Smooth muscle cell (in vitro differentiated cells): ENCODE data around the gene RNF135. TPM values are rescaled to one million over a fixed set of nuclear protein-coding genes. Genes with fewer than 3 reads are reported as not detected.

Source experiments
- DNase-seq: peaks from one replicate; lab custom pipeline; 2025; ENCODE audit not compliant: unreplicated experiment; lab: John Stamatoyannopoulos, UW
- H2AFZ ChIP-seq: fragments of 200-600 bp; sonication (generic); 2 replicates; pipeline ENCODE4 v1.6.0; 2016; ENCODE audit warnings: antibody characterized with exemption, low read depth, mild to moderate bottlenecking
- H3F3A ChIP-seq: fragments of 200-600 bp; sonication (generic); 2 replicates; pipeline ENCODE4 v1.6.0; 2017; ENCODE audit warnings: antibody characterized with exemption, low read depth
- H3K27ac ChIP-seq: fragments of 200-600 bp; sonication (generic); 2 replicates; pipeline ENCODE4 v1.5.1; 2016; ENCODE audit warnings: low read depth, mild to moderate bottlenecking
- H3K27me3 ChIP-seq: fragments of 200-600 bp; sonication (generic); 2 replicates; pipeline ENCODE4 v1.6.1; 2016; ENCODE audit warnings: low read depth, mild to moderate bottlenecking
- H3K36me3 ChIP-seq: fragments of 200-600 bp; sonication (generic); 2 replicates; pipeline ENCODE4 v1.5.1; 2016; ENCODE audit warnings: low read depth
- H3K4me1 ChIP-seq: fragments of 200-600 bp; sonication (generic); 2 replicates; pipeline ENCODE4 v1.5.1; 2016; ENCODE audit warnings: low read depth
- H3K4me2 ChIP-seq: fragments of 200-600 bp; sonication (generic); 2 replicates; pipeline ENCODE4 v1.6.0; 2016; ENCODE audit warnings: mild to moderate bottlenecking
- H3K4me3 ChIP-seq: fragments of 200-600 bp; sonication (generic); 2 replicates; pipeline ENCODE4 v1.5.1; 2016; ENCODE audit warnings: mild to moderate bottlenecking
- H3K79me2 ChIP-seq: fragments of 200-600 bp; sonication (generic); 2 replicates; pipeline ENCODE4 v1.6.0; 2016; ENCODE audit warnings: low read depth, mild to moderate bottlenecking
- H3K9ac ChIP-seq: fragments of 200-600 bp; sonication (generic); 2 replicates; pipeline ENCODE4 v1.6.0; 2016; ENCODE audit warnings: low read depth
- H3K9me3 ChIP-seq: fragments of 200-600 bp; sonication (generic); replicated peaks from 2 replicates; pipeline ENCODE4 v1.5.1; 2016; ENCODE audit warnings: low read depth
- H4K20me1 ChIP-seq: fragments of 200-600 bp; sonication (generic); 2 replicates; pipeline ENCODE4 v1.6.0; 2016; ENCODE audit warnings: low read depth
- WGBS: methylation state at CpG from one replicate; pipeline ENCODE4 v1.1.7; 2016; ENCODE audit warnings: low lambda C conversion rate; 5-methylcytosine and 5-hydroxymethylcytosine counted together
- polyA plus RNA-seq: library from polyadenylated mRNA; unstranded; fragments of >200 nt; fragmentation: Nextera tagmentation; extraction: Ambion mirVana; gene quantifications from 2 replicates; pipeline ENCODE4 v1.2.1, GENCODE V29; 2016
- total RNA-seq: library from RNA; depleted of rRNA; stranded (reverse); fragments of >200 nt; gene quantifications from 2 replicates; pipeline ENCODE4 v1.2.3, GENCODE V29; 2014
- TF ChIP-seq, protein P1 (sequence below): fragments of 200-600 bp; sonication (generic); IDR thresholded peaks from 2 replicates; pipeline ENCODE4 v1.5.1; 2017; ENCODE audit warnings: borderline replicate concordance, mild to moderate bottlenecking, antibody characterized with exemption; ENCODE audit not compliant: insufficient read depth, poor library complexity, severe bottlenecking

Gene RNF135
- total and polyA plus RNA-seq, 2 experiments from 2014 or later: 9.7 to 17.9 TPM

DNA sequence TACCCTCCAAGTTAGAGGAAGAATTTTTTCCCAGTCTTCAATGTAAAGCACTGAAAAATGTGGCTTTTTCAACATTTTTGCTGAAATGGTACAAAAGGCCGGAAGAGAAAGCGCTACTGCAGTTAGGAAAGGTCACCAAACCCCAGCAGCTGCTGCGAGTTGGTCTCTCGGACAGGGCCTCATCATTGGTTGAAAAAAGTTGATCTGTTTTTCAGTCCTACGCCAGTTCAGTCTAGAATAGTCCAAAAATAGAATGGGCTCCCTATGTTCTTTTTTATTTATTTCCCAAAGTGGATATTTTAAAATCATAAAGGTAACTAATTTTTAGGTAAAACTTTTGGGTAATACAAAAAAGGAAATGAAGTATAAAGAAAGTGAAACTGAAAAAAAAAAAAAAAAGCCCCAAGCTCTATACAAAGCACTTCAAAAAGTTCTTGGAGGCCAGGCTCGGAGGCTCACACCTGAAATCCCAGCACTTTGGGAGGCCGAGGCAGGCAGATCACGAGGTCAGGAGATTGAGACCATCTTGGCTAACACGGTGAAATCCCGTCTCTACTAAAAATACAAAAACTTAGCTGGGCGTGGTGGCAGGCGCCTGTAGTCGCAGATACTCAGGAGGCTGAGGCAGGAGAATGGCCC, 31.7 kb upstream of the RNF135 start:
- H4K20me1 ChIP-seq: no peaks in the 10 kb centered on the region
- no peak overlapping the region for H3K9ac ChIP-seq
- no peaks in the 10 kb centered on the region for H3F3A ChIP-seq
- no peak overlapping the region for H3K4me3 ChIP-seq
- H3K79me2 ChIP-seq: no peaks in the 10 kb centered on the region
- 94% methylated on average over 13 of the region's 13 CpGs for WGBS
- H3K27me3 ChIP-seq: no peaks in the 10 kb centered on the region
- no peaks in the 10 kb centered on the region for H3K9me3 ChIP-seq
- no peak for DNase-seq
- no peak overlapping the region for H3K27ac ChIP-seq
- no peaks in the 10 kb centered on the region for H3K36me3 ChIP-seq
- no peak overlapping the region for H2AFZ ChIP-seq
- no peaks in the 10 kb centered on the region for H3K4me1 ChIP-seq
- H3K4me2 ChIP-seq: no peak overlapping the region
- TF ChIP-seq, protein P1, sequence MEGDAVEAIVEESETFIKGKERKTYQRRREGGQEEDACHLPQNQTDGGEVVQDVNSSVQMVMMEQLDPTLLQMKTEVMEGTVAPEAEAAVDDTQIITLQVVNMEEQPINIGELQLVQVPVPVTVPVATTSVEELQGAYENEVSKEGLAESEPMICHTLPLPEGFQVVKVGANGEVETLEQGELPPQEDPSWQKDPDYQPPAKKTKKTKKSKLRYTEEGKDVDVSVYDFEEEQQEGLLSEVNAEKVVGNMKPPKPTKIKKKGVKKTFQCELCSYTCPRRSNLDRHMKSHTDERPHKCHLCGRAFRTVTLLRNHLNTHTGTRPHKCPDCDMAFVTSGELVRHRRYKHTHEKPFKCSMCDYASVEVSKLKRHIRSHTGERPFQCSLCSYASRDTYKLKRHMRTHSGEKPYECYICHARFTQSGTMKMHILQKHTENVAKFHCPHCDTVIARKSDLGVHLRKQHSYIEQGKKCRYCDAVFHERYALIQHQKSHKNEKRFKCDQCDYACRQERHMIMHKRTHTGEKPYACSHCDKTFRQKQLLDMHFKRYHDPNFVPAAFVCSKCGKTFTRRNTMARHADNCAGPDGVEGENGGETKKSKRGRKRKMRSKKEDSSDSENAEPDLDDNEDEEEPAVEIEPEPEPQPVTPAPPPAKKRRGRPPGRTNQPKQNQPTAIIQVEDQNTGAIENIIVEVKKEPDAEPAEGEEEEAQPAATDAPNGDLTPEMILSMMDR: no peak

DNA sequence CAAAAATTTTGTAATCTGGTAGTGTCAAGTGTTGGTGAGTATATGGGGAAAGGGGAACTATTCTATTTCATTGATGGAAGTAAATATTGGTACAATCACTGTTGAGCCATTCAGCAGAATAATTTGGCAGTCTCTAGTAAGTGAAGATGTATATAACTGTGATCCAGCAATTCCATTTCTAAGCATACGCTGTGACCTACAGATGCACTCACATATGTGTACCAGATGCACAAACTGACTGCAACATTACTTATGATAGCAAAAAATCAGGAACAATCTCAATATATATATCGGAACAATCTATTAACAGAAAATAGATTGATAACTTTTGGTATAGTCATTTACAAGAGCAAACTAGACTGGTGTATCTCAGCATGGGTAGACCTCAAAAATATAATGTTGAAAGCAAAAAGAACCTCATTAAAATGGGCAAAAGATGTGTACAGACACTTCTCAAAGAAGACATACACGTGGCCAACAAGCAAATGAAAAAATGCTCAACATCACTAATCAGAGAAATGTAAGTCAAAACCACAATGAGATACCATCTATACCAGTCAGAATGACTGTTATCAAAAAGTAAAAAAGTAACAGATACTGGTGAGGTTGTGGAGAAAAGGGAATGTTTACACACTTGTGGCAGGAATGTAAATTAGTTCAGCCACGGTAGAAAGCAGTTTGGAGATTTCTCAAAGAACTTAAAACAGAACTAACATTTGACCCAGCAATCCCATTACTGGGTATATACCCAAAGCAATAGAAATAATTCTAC, 28.3 kb upstream of the RNF135 start:
- Histone ChIP-seq H3K4me1 (no peaks in the 10 kb centered on the region), H3F3A (no peaks in the 10 kb centered on the region), H4K20me1 (no peaks in the 10 kb centered on the region), H3K9me3 (no peaks in the 10 kb centered on the region), H3K27ac (no peak overlapping the region), H3K4me3 (no peak overlapping the region), H3K79me2 (no peaks in the 10 kb centered on the region), H3K36me3 (no peaks in the 10 kb centered on the region), H3K27me3 (no peaks in the 10 kb centered on the region), H3K9ac (no peak overlapping the region), H2AFZ (no peak overlapping the region), H3K4me2 (no peak overlapping the region)
- no peak for DNase-seq
- 68% methylated on average over 4 of the region's 4 CpGs for WGBS
- TF ChIP-seq, protein P1: peak; percentile 5

DNA sequence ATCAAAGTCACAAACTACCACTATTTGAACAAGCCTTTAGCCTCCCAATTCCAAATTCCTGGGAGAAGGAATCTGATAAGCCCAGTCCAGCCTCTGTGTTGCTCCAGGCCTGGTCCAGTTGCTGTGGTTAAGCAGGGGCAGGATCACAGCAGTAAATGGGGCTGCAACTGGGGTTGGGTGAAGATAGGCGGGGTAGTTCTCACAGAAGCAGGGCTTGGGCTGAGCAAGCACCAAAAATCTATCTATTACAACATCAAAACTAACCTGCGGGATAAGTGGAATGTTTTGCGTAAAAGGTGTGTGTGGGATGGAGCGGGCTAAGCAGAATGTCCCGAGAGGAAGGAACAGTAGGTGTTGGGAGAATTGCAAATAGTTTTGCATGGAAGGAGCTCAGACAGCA, 23.0 kb upstream of the RNF135 start:
- TF ChIP-seq, protein P1: no peak
- H3K27ac ChIP-seq: no peak overlapping the region
- H3K4me2 ChIP-seq: no peak overlapping the region
- no peaks in the 10 kb centered on the region for H3K36me3 ChIP-seq
- H3K9me3 ChIP-seq: no peaks in the 10 kb centered on the region
- 96% methylated on average over 5 of the region's 5 CpGs for WGBS
- no peaks in the 10 kb centered on the region for H3F3A ChIP-seq
- H3K4me3 ChIP-seq: no peak overlapping the region
- H3K9ac ChIP-seq: no peak overlapping the region
- H2AFZ ChIP-seq: no peak overlapping the region
- H3K4me1 ChIP-seq: no peaks in the 10 kb centered on the region
- no peak for DNase-seq
- H3K79me2 ChIP-seq: no peaks in the 10 kb centered on the region
- no peaks in the 10 kb centered on the region for H3K27me3 ChIP-seq
- no peaks in the 10 kb centered on the region for H4K20me1 ChIP-seq
